UCSD-AML1 (cell line): ENCODE measurements around the gene FAIM2.
"Not testable (repeated sequence)": the region's sequence is repeated elsewhere in the genome, so short reads cannot be mapped to it uniquely, and the experiment has no call there.

Experiments used
- DNase-seq: peaks from one replicate; lab custom pipeline; 2025; ENCODE audit not compliant: unreplicated experiment; lab: John Stamatoyannopoulos, UW

FAIM2 gene

DNA sequence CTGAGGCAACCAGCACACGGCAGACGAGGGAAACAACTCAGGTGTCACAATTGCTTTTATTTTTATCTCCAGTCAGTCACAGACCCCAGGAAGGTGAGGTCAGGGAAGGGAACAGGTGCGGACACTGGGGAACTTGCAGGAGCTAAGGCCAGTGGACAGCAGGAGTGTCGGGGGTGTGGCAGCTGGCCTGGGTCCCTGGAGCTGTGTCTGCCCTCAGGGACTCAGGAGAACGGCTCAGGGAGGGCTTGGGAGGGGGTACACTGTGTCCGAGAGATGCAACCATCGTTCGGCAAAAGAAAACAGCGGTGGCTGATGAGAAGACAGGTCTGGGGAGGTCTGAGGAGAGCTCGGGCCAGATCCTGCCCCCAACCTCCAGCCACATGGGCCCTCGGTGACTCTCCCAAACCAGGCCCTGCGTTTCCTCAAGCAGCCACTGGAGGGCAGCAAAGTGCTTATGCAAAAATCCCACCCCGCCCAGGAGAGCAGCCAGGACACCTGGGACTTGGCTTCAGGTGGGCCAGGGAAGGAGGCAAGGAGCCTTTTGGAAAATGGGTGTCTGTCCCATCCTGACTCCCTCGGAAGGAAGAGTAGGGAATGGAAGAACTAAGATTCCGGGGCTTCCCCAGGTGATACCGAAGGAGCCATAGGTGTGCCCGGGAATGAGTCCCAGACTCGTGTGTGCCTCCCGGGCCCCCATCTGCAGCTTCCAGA, 36.7 kb downstream of the FAIM2 start:
- DNase-seq, result peak; percentile 48

DNA sequence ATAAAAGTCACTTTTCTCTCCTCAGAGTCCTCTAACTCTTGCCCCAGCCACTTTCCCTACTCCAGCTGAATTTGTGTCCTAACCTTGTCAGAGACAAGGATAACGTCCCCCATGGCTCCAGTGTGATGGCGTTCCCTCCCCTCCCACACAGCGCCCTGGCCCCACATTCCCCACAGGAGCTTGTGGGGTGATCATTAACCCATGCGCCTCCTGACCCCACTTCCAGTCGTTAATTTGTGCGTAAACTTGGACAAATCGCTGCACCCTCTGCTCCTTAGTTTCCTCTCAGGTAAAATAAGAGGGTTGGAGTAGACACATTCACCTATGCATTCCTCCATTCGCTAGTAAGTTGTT, 37.9 kb downstream of the FAIM2 start:
- no peak for DNase-seq

DNA sequence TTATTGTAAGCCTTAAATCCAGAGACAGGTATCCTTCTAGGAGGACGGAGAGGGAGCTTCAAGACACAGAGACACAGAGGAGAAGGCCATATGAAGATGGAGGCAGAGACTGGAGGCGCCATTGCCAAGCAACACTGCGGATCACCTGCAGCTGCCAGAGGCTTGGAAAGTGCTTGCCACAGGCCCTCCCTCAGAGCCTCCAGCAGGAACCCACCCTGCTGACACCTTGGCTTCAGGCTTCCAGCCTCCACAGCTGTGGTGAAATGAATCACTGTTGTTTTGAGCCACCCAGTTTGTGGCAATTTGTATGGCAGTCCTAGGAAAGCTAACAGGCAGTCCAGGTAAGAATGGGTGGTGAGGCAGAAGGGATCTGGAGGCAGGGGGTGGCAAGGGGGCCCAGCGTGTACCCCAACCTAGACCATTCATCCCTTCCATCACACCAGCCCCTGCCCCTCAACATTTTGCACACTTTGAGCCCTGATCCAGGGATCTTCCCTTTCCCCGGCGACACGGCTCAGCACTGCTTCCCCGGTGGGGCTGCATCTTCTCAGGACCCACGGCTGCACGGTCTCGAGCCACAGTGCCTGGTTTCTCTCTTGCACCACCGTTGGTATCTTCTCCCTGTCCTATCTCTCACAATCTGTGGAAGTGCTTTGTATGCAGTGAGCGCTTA, 38.5 kb downstream of the FAIM2 start:
- no peak for DNase-seq

DNA sequence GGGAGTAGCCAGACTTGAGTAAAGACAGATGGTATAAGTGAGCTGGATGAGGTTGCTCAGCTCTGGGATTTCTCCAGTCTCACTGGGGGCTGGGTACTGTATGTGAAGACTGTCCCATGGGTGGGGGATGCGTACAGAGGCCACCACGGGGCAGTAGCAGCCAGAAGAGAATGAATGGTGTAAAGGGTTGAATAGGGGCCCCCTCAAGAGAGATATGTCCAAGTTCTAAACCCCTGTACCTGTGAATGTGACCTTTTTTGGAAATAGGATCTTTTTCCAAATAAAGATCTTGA, 39.0 kb downstream of the FAIM2 start:
- no peak for DNase-seq

DNA sequence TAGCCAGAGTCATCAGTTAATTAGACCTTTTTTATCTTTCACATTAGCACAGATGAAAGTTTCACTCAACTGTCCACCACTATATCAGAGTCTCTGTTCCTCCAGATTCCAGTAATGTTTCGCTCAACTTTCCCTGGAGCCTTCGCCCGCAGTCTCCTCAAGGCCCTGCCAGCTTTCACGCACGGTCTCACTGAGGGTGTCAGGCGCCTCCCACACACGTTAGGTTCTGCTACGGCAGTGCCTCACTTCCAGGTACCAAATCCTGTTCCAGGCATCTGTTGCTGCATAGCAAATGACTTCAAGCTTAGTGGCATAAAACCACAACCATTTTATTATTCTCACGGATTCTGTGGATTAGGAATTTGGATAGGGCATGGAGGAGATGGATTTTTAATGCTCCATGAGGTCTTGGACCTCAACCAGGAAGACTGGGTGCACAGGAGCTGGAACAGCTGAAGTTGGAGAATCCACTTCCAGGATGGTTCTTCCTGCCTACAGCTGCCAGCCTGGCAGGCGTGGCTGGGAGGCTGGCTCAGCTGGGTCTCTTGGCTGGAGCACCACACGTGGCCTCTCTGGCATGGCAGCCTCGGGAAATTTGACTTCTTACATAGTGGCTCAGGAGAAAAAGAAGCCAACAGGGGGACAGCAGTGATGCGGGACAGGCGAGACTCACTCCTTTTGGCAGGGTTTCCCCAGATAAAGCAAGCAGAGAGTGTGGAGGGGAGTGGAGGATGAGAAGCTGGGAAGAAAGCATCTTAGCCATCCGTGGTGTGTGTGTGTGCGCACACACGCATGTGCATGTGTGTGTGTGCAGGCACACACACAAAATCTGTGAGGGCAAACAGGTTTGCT, 39.5 kb downstream of the FAIM2 start:
- DNase-seq, result no peak

DNA sequence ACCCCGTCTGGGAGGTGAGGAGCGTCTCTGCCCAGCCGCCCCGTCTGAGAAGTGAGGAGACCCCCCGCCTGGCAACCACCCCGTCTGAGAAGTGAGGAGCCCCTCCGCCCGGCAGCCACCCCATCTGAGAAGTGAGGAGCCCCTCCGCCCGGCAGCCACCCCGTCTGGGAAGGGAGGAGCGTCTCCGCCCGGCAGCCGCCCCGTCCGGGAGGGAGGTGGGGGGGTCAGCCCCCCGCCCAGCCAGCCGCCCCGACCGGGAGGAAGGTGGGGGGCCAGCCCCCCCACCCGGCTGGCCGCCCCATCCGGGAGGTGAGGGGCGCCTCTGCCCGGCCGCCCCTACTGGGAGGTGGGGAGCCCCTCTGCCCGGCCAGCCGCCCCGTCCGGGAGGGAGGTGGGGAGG, 42.8 kb downstream of the FAIM2 start:
- DNase-seq, result not testable (repeated sequence)

DNA sequence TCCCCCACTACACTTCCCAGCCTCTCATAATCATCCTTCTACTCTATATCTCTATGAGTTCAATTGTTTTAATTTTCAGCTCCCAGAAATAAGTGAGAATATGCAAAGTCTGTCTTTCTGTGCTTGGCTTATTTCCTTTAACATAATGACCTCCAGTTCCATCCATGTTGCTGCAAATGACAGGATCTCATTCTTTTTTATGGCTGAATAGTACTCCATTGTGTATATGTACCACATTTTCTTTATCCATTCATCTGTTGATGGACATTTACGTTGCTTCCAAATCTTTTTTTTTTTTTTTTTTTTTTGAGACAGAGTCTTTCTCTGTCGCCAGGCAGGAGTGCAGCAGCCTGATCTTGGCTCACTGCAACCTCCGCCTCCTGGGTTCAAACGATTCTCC, 47.8 kb downstream of the FAIM2 start:
- not testable (repeated sequence) for DNase-seq

DNA sequence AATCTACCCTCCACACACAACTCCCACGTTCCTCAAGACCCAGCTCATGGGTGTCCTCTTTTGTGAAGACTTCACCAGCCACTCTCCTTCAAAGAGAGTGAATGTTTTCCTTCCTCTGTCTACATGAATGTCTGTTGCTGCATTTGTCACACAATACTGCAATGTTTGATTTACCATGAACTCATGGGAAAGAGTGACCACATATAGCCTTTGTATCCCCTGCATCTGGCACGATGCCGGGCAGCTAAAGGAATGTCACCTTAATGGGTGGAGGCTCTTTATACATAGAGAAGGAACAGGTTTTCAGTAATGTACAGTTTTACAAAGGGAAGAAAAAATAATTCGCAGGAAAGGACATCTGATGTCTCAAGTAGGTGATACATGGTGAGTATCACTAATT, 48.7 kb downstream of the FAIM2 start:
- no peak for DNase-seq

DNA sequence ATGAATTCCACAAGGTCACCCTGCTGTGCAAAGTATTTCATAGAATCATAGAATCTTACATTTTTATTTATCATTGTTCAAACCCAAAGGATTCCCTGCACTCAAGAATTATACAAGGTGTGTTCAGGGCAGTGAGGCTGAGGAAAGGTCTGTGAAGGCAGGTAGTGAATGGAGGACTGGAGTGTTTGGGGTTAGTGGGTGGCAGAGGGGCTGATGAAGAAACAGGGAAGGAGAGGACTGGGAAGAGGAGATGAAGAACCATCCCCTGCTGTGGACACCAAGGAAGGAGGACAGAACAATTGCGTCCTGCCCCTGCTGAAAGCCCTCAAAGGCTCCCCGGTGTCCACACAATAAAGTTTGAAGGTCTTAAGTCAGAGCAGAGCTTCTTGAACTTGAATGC, 50.0 kb downstream of the FAIM2 start:
- no peak for DNase-seq

DNA sequence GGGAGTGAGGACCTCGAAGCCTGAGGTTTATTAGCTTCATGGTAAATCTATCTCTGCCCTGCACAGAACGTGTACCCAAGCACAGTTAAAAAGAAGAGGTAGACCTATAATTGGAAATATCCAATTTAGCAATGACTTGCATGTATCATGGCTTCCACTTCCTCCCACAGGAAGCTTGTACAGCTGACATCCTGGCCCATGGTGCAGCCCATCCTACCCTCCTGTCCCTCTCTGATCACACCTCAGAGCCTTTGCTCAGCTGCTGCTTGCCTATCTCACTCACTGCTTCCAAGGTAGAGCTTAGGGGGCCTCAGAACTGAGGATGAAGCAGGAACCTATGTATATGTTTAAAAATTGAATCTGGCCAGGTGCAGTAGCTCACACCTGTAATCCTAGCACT, 56.5 kb downstream of the FAIM2 start:
- peak; percentile 21 for DNase-seq

DNA sequence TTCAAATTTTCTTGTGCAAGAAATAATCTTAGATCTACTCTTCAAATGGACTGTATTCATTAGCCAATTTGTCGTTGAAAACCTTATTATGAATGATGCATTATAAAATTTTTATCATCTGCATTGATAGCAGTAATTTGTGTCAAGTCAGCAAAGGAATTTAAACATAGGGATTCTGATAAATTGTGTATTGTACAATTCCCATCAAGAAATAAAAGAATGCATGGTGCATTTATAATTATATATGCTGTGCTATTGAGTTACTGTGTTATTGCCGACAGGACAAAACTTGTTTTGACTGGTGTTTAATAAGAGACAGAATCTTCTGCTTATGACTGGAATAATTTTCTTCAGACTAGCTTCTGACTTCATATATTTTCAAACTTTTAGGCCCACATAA, 57.7 kb downstream of the FAIM2 start:
- DNase-seq, result no peak

DNA sequence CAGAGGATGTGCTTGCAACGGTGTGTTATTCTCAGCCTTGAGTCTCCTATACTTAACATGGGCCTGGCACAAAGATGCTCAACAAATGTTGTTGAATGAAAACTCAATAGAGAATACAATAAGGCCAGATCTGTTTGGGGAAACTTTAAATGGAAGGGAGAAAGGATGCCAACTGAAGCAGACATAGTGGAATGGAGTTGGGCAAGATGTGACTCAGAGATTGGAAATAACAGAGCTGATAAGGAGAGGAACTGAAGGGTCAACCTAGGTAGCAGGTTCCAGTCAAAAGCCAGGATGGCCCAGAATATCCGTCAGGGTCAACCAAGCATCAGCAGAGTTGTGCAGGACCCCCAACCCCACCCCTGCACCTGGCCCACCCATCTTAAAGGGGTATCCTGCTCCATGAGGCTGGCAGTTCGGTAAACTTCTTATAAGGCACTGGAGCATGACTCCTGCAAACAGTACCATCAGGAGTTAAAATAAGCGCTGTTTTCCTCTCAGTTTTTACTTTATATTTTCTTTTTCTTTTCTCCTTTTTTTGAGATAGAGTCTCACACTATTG, 59.7 kb downstream of the FAIM2 start:
- no peak for DNase-seq

DNA sequence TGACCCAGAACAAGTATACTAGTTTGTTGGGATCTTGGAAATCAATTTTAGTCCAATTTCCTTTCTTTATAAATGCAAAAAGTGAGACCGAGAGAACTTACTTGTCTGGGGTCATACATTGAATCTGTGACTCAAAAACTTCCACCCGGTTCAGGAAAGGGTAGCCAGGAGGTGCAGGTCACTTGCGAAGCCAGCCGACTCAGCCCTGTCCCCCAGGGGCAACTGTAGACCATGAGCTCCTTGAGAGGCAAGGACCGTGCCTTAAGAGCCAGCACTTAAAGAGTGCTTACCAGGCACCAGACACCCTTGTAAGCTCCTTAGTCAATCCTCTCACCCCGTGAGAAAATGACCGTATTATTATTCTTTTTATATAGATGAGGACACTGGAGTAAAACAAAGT, 60.3 kb downstream of the FAIM2 start:
- DNase-seq, result no peak

DNA sequence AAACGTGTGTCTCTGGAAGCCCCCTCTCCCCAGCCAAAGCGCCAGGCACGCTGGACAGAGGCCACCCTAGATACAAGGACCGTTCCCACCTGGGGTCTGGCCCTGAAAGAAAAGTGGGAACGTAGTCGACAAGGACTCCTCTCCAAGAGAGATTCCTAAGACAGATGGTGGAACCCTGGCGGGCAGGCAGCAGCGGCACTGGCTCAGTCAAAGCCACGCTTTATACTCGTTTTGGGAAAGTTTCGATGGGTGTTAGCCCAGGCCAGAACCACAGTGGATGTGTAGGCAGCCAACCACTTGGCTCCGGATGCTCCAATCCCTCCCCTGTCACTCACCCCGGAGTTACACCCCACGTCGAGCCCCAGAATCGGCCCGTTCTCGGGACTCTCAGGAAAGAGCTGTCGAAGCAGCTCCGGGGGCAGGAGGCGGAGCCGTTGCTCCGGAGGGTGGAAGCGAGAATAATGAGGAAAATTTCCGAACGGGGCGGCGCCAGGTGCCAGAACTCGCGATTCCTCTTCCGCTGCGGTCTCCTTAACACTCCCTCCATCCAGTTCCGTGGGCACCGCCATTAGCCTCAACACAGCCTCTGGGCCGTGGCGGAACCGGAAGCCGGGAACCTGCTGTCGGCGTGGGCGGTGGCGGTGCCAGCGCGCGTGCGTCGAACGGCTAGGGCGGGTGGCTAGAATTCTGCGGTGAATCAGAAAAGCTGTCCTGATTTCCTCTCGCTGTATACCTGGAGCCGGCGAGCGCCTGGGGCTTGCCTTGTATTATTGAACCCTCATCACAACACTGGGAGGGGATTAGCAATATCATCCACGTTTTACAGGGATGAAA, 61.0 kb downstream of the FAIM2 start, which contains the start of gene BCDIN3D:
TSS of gene BCDIN3D (minus strand) at position 588 of the 834 bp plus-strand sequence. CDS start at position 569, 19 bp downstream.
- DNase-seq, result peak; percentile 97

DNA sequence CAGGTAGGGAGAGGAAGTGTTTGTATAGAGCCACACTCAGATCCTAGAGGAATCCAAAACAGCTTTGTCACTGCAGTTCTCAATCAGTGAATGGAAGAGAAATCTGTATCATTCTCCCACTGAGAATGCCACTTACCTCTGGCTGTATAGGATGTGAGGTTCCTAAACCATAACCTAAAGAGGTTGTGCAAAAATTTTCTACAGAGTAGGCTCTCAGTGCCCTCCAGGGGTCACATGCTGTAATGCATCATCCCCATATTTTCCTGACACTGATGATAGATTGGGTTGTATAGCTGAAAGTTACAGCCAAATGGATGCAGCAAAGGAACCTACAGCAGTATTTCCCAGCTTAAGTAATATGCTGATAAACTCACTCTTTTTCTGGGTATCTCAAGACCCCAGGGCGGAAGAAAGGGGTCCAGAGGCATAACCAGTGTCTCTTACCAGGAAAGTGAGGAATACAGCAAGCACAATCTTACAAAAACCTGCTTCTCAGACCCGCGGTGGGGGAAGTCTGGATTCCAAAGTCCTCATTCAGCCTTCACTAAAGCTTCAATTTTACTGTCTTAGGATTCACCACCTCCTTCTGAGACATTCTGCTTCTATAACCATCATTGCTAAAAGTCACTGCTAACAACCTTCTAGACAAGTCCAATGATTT, 64.6 kb downstream of the FAIM2 start:
- DNase-seq, result peak; percentile 29

DNA sequence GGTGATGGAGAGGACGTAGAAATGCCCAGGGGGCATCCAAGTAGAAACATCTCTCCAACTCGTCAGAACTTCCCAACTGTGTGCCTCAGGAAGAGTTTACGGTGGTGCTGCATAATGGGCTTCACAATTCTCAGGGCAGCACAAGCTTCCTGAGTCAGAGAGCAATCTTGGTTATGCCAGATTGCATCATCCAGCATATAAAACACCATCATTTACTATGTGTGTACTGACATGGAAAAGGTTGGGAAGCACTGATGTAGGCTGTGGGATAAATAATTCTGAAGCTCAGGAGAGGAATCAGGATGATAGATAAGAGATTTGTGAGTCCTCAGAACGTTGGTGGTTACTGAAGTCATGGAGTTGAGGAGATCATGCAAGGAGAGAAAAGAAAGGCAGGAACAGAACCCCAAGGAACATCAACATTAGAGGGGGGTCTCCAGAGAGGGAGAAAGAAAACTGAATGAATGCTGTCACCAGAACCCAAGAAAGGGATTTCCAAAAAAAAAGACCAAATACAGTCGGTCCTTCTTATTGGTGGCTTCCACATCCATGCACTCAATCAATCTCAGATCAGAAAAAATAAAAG, 70.8 kb downstream of the FAIM2 start:
- no peak for DNase-seq

DNA sequence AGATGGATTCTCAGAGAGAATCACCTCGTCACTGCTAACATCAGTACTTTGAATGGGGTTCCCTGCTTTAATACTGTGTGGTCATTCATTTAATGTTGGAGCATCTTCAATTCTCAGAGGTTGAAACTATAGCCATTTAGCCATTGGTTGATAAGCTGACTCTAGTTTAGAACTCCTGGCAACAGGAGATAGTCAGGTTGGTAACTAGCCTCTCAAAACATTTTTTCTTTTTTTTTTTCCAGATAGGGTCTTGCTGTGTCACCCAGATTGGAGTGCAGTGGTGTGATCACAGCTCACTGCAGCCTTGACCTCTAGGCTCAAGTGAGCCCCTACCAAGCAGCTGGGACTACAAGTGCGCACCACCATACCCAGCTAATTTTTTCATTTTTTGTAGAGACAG, 72.0 kb downstream of the FAIM2 start:
- no peak for DNase-seq

DNA sequence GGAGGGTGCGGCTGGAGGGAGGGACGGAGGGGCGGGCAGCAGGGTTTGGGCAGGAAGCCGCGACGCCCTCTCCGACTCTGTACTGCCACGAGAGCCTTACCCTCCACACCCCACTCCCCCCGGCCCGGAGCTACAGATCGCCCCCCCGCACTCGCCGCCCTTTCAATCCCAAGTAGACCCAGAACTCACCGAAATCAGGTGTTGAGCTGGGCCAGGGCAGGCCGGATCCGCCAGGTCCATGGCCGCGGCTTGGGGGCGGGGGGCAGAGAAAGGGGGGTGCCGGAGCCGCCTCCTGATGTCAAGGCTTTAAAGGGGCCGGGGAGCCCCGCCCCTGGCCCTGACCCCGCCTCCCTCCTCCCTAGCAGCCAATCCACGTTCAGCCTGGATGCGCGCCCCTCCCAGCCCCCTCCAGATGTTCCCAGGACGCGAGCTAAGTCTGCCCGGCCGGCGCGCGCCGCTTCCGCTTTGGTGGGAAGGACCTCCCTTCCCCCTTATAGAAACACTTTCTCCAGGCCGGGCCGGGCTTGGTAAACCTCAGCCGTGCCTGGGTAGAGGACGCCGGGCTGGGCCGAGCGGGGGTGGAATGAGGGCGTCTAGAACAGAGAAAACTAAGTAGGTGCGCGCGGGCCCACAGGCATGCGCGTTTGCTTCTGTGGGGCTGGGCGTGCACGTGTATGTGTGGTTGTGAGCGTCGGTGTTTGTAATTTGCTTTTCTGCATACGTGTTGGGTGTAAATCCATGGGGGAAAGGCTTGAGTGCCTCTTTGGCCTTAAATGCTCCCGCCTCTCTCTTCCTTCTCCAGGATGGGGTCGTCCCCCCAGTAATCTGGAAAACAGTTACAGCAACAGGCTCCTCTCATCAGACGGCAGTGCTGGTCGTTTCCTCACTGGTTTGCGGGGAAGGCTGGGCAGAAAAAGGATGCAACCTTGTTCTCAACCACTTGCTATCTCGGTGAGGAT, 75.3 kb downstream of the FAIM2 start, which contains the start of gene NCKAP5L:
TSS of gene NCKAP5L (minus strand) at position 281 of the 959 bp plus-strand sequence. CDS start 24,369 bp downstream, outside the sequence.
- peak; percentile 97 for DNase-seq
